Ovary (tissue), 9 donors: ENCODE results near the gene NUB1. TPM values are rescaled to one million over a fixed set of nuclear protein-coding genes. Genes with fewer than 3 reads are reported as not detected.

ENCODE experiments used
- DNase-seq, 5 donors: peaks; one replicate each; pipeline ENCODE4 v3.0.0-alpha.2; 2019 to 2020
- H3K27ac ChIP-seq, 2 donors: fragments of 200-600 bp; one replicate each; pipeline versions ENCODE4 v1.5.1 to v1.8.0; 2019 to 2022
- H3K27me3 ChIP-seq: fragments of 200-600 bp; one replicate; pipeline ENCODE4 v1.8.0; 2022
- H3K36me3 ChIP-seq: fragments of 200-600 bp; sonication (generic); one replicate; pipeline ENCODE4 v1.5.1; 2019
- H3K4me1 ChIP-seq: one replicate; pipeline ENCODE4 v1.8.1; 2013; ENCODE audit warnings: mild to moderate bottlenecking, moderate library complexity; ENCODE audit not compliant: insufficient read depth
- H3K4me3 ChIP-seq: fragments of 200-600 bp; sonication (generic); one replicate; pipeline ENCODE4 v1.5.1; 2017
- H3K9me3 ChIP-seq, 2 donors: fragments of 200-600 bp in 1 of 2; sonication (generic) in 1 of 2; one replicate each; pipeline versions ENCODE4 v1.5.1 to v1.8.1; 2013 to 2019; ENCODE audit warnings: mild to moderate bottlenecking in 1 of 2, moderate library complexity in 1 of 2
- EP300 ChIP-seq: sonication (generic); formaldehyde crosslinking; IDR thresholded peaks from one replicate; pipeline ENCODE4 v1.6.1; 2017; ENCODE audit warnings: antibody characterized with exemption
- POLR2A ChIP-seq: fragments of 450-650 bp; IDR thresholded peaks from one replicate; pipeline ENCODE4 v1.6.1; 2017; ENCODE audit warnings: antibody characterized with exemption, mild to moderate bottlenecking, moderate library complexity
- WGBS, 3 donors: extraction: QIAGEN DNeasy Blood & Tissue Kit in 1 of 3; methylation state at CpG; one replicate each; pipeline versions ENCODE4 v1.1.5 to v1.1.7; 2013 to 2017; 5-methylcytosine and 5-hydroxymethylcytosine counted together
- intact Hi-C, 4 donors: fragments of 100-400 bp; cut with DNase I; formaldehyde crosslinking; loops; one replicate each; pipeline versions ENCODE4 v1.11.0 to v1.15.1; 2022 to 2023
- polyA plus RNA-seq, 2 donors: library from polyadenylated mRNA; stranded (reverse); fragments of 200-250 nt in 1 of 2; fragments of 350-450 nt in 1 of 2; fragmentation: Illumina TruSeq in 1 of 2; extraction: RNeasy Lipid Tissue Mini Kit (QIAGEN cat#74804) in 1 of 2; gene quantifications; one replicate each; pipeline ENCODE4 v1.2.3, GENCODE V29; 2013 to 2014
- total RNA-seq, 7 donors: library from RNA; depleted of rRNA in 2 of 7; stranded (reverse); fragments of >200 nt in 2 of 7; fragmentation: NEBNext Ultra II Directional in 3 of 7; extraction: Animal tissue kit (Norgen Biotek cat#: 25700) in 3 of 7; gene quantifications; one replicate each; pipeline versions ENCODE4 v1.1.0 to v1.2.4, GENCODE V29; 2016 to 2023
- TF ChIP-seq, protein P1 (sequence below), 3 donors: fragments of 450-650 bp in 2 of 3; fragments of 200-600 bp in 1 of 3; IDR thresholded peaks; one replicate each; pipeline versions ENCODE4 v1.5.1 to v1.8.0; 2016 to 2022; ENCODE audit warnings: antibody characterized with exemption in 3 of 3, mild to moderate bottlenecking in 1 of 3
- donor health status: DM: no; HTN: no; CAD: no; lungs with moderate emphysema.
- donor health status: DM: no; HTN: no; CAD: no.
- donor health status: Bipolar disorder and iron deficiency.
- donor health status: DM: yes; HTN: yes; CAD: no.
- donor health status: DM: no; HTN: no; CAD: no.
- donor health status: DM: yes; HTN: yes; CAD: no.

The NUB1 gene
- total and polyA plus RNA-seq, 9 donors = 33.8 to 162 (median 45.6) TPM

- Histone ChIP-seq H3K27ac (no peak overlapping the region), H3K9me3 (no peaks in the 10 kb centered on the region), H3K4me3 (no peak overlapping the region), H3K36me3 (no peaks in the 10 kb centered on the region), H3K27me3 (no peaks in the 10 kb centered on the region), H3K4me1 (no peaks in the 10 kb centered on the region)
- TF ChIP-seq EP300 (no peak), POLR2A (no peak)
- TF ChIP-seq, protein P1, sequence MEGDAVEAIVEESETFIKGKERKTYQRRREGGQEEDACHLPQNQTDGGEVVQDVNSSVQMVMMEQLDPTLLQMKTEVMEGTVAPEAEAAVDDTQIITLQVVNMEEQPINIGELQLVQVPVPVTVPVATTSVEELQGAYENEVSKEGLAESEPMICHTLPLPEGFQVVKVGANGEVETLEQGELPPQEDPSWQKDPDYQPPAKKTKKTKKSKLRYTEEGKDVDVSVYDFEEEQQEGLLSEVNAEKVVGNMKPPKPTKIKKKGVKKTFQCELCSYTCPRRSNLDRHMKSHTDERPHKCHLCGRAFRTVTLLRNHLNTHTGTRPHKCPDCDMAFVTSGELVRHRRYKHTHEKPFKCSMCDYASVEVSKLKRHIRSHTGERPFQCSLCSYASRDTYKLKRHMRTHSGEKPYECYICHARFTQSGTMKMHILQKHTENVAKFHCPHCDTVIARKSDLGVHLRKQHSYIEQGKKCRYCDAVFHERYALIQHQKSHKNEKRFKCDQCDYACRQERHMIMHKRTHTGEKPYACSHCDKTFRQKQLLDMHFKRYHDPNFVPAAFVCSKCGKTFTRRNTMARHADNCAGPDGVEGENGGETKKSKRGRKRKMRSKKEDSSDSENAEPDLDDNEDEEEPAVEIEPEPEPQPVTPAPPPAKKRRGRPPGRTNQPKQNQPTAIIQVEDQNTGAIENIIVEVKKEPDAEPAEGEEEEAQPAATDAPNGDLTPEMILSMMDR (IDR thresholded peaks at IDR 0.05) = no peak
- intact Hi-C loops = no loop called here
- DNase-seq = no peak
- WGBS, 3 donors = 89 to 96% (median 95%) methylated on average over 9 of the region's 9 CpGs
These were observed 49.7 kb downstream of the NUB1 start for GRCh38 chr7:151391358-151391730.

DNA sequence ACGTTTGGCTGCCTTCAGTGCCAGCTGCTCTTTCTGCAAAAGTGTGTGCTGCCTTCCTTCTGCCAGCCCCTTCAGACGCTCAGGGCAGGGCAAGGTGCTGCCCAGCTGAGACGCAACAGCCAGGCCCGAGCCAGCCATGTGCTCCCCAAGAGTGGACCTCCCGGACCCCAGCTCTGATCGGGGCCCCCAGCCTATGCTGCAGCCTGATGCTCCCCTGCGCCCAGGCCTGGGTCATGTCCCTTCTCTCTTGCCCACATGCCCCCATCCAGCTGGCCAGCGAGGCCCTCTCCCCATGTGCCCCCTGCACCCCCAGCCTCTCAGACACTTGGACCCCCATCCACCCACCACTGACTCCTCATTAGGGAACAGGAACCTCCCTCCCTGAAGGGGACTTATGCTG lies 50.4 kb downstream of the NUB1 start:
- Histone ChIP-seq H3K27ac (no peak overlapping the region), H3K4me1 (no peaks in the 10 kb centered on the region), H3K9me3 (no peaks in the 10 kb centered on the region), H3K27me3 (no peaks in the 10 kb centered on the region), H3K36me3 (no peaks in the 10 kb centered on the region), H3K4me3 (no peak overlapping the region)
- TF ChIP-seq POLR2A = no peak
- TF ChIP-seq EP300 = no peak
- TF ChIP-seq, protein P1 (IDR thresholded peaks at IDR 0.05) = no peak
- DNase-seq = no peak
- 88 to 99% (median 90%) methylated on average over 8 of the region's 8 CpGs for WGBS, 3 donors
- intact Hi-C loops = no loop called here

GRCh38 chr7:151392426-151392825 lies 50.8 kb downstream of the NUB1 start:
- Histone ChIP-seq H3K27ac (no peak overlapping the region), H3K27me3 (no peaks in the 10 kb centered on the region), H3K9me3 (no peaks in the 10 kb centered on the region), H3K4me3 (no peak overlapping the region), H3K4me1 (no peaks in the 10 kb centered on the region), H3K36me3 (no peaks in the 10 kb centered on the region)
- DNase-seq = no peak
- WGBS, 3 donors = 83 to 90% (median 89%) methylated on average over 13 of the region's 13 CpGs
- TF ChIP-seq POLR2A (no peak), EP300 (no peak)
- TF ChIP-seq, protein P1 (IDR thresholded peaks at IDR 0.05) = no peak
- intact Hi-C loops = no loop called here

- 85 to 88% (median 87%) methylated on average over 31 of the region's 31 CpGs for WGBS, 3 donors
- Histone ChIP-seq H3K27me3 (no peaks in the 10 kb centered on the region), H3K27ac (no peak overlapping the region), H3K4me3 (no peak overlapping the region), H3K9me3 (no peaks in the 10 kb centered on the region), H3K36me3 (no peaks in the 10 kb centered on the region), H3K4me1 (no peaks in the 10 kb centered on the region)
- DNase-seq = no peak
- TF ChIP-seq, protein P1 (IDR thresholded peaks at IDR 0.05) = no peak
- TF ChIP-seq POLR2A = no peak
- no peak for TF ChIP-seq EP300
- intact Hi-C loops = no loop called here
These were observed 51.7 kb downstream of the NUB1 start for GRCh38 chr7:151393031-151393977.
